ENCODE data around the gene ALDH4A1. TPM values are rescaled to one million over a fixed set of nuclear protein-coding genes. Genes with fewer than 3 reads are reported as not detected.

ALDH4A1 gene
- total RNA-seq, 1 experiment from 2014 or later = 18.1 TPM

DNA sequence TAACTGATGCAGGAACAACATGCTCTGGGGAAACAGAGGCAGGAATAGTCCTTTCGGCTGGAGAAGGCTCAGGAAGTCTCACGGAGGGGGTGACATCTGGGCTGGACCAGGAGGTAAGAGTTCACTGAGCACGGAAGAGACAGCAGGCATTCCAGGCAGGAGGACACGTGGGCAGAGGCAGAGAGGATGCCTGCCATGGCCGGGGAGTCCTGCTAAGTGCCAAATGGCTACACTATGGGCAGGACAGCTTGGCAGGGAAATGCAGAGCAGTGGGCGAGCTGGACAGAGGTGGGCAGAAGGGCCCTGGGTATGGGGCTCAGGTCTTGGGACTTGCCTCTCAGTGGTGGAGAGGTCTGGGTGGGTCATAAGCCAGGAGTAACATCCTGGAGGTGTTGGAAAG is 17.6 kb downstream of the ALDH4A1 start:
- TF ChIP-seq, protein P1, sequence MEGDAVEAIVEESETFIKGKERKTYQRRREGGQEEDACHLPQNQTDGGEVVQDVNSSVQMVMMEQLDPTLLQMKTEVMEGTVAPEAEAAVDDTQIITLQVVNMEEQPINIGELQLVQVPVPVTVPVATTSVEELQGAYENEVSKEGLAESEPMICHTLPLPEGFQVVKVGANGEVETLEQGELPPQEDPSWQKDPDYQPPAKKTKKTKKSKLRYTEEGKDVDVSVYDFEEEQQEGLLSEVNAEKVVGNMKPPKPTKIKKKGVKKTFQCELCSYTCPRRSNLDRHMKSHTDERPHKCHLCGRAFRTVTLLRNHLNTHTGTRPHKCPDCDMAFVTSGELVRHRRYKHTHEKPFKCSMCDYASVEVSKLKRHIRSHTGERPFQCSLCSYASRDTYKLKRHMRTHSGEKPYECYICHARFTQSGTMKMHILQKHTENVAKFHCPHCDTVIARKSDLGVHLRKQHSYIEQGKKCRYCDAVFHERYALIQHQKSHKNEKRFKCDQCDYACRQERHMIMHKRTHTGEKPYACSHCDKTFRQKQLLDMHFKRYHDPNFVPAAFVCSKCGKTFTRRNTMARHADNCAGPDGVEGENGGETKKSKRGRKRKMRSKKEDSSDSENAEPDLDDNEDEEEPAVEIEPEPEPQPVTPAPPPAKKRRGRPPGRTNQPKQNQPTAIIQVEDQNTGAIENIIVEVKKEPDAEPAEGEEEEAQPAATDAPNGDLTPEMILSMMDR (conservative IDR thresholded peaks at IDR 0.05; ENCODE audit: low read depth, low read length) = no peak
- TF ChIP-seq EZH2 (IDR thresholded peaks at IDR 0.05; ENCODE audit: low read length, unreplicated experiment) (no peak), EZH2phosphoT487 (IDR thresholded peaks at IDR 0.05; ENCODE audit: borderline replicate concordance, low read length) (no peak)
- Histone ChIP-seq H3F3A (ENCODE audit: low read length, unreplicated experiment) (no peaks in the 10 kb centered on the region), H2AFZ (ENCODE audit: low read length) (no peak overlapping the region), H3K27ac (ENCODE audit: low read length) (no peak overlapping the region), H3K79me2 (ENCODE audit: low read length) (no peaks in the 10 kb centered on the region), H3K9me3 (ENCODE audit: low read length) (no peaks in the 10 kb centered on the region), H3K4me3 (ENCODE audit: low read length) (no peak overlapping the region), H3K27me3 (ENCODE audit: low read length) (no peaks in the 10 kb centered on the region), H3K9me2 (replicated peaks; ENCODE audit: low read length) (no peaks in the 10 kb centered on the region), H3K4me2 (ENCODE audit: low read length) (no peak overlapping the region), H3K36me3 (ENCODE audit: low read depth, low read length) (no peaks in the 10 kb centered on the region), H3K4me1 (ENCODE audit: insufficient read depth, low read length) (no peaks in the 10 kb centered on the region), H3K9ac (ENCODE audit: low read length) (no peak overlapping the region), H4K20me1 (ENCODE audit: low read length) (no peaks in the 10 kb centered on the region)
- POLR2A ChIA-PET (ENCODE audit: unreplicated experiment) = no interaction called here
- no TSS peak for BruUV-seq (replicated peaks)
- no peak for DNase-seq
- ATAC-seq = peak; percentile 16; the same call in 1 of the 2 replicates
- intact Hi-C loops (cut with micrococcal nuclease) = loop anchor here (1.0 kb wide), 1 partner anchor 212 kb away; no protein-coding TSS in a partner anchor
- CTCF ChIA-PET = interaction anchor here (0.6 kb wide), 1 partner anchor 10 kb away, joined by 4 read pairs; no protein-coding TSS in a partner anchor

DNA sequence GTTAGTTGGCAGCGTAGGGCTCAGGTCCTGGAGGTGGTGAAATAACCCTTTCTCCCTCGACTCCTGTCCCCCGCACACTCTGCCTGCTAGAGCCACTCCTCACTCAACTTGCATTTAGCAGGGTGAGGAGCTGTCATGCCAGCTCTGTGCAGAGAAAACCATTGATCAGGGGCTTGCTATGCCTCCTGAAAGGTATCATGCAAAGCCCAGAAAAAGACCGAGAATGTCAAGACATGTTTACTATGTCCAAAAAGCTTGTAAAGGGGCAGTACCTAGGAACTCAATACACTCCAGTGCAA is 18.0 kb downstream of the ALDH4A1 start:
- DNase-seq (no peak), ATAC-seq (no peak)
- CTCF ChIA-PET = interaction anchor here (0.6 to 0.9 kb wide), 3 partner anchors 10 to 88 kb away, joined by 3 to 4 read pairs (median 3); no protein-coding TSS in a partner anchor
- Histone ChIP-seq H3K4me2 (ENCODE audit: low read length) (no peak overlapping the region), H3K9ac (ENCODE audit: low read length) (no peak overlapping the region), H3K79me2 (ENCODE audit: low read length) (no peaks in the 10 kb centered on the region), H3K9me2 (replicated peaks; ENCODE audit: low read length) (no peaks in the 10 kb centered on the region), H3K4me3 (ENCODE audit: low read length) (no peak overlapping the region), H3F3A (ENCODE audit: low read length, unreplicated experiment) (no peaks in the 10 kb centered on the region), H4K20me1 (ENCODE audit: low read length) (no peaks in the 10 kb centered on the region), H3K27me3 (ENCODE audit: low read length) (no peaks in the 10 kb centered on the region), H2AFZ (ENCODE audit: low read length) (no peak overlapping the region), H3K27ac (ENCODE audit: low read length) (no peak overlapping the region), H3K9me3 (ENCODE audit: low read length) (no peaks in the 10 kb centered on the region), H3K4me1 (ENCODE audit: insufficient read depth, low read length) (no peaks in the 10 kb centered on the region), H3K36me3 (ENCODE audit: low read depth, low read length) (no peaks in the 10 kb centered on the region)
- TF ChIP-seq EZH2phosphoT487 (IDR thresholded peaks at IDR 0.05; ENCODE audit: borderline replicate concordance, low read length) = no peak
- TF ChIP-seq, protein P1 (conservative IDR thresholded peaks at IDR 0.05; ENCODE audit: low read depth, low read length) = peak; percentile 5; the same call in 1 of the 2 replicates
- no TSS peak for BruUV-seq (replicated peaks)
- POLR2A ChIA-PET (ENCODE audit: unreplicated experiment) = no interaction called here
- intact Hi-C loops (cut with micrococcal nuclease) = loop anchor here (1.0 kb wide), 1 partner anchor 212 kb away; no protein-coding TSS in a partner anchor

DNA sequence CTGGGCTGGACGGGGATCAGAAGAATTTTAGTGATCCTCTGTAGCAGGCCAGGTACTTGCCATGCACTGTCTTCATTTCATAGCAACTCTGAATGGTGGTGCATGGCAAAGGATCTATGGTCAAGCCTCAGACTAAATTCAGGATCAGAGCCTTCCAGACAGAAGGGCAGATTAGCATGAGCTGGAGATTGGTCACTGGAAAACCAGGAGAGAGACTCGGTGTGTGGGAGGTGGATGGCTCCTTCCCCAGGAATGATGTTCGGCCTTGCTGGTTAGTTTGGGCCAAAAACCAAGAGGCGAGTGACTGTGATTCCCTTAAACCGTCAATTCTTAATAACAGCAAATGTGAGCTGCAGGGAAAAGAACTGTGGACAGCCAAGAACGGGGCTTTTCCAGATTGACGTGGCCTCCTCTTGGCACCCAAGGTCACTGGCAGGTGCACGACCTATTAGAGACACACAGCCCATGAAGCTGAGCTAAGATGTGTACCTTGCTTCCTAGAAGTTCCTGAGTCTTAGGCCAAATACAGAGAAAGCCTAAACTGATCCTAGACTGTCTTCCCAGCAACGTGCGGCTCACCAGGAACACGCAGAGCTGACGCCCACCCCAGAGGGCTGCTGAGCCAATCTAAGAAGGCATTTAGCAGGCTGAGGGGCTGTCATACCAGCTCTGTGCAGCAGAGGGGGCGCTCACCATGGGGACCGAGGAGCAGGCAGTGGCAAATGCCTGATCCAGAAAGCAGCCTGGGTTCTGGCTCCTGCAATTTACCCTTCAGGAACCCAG is 18.5 kb downstream of the ALDH4A1 start:
- no peaks in the 10 kb centered on the region for H3K4me1 ChIP-seq (ENCODE audit: insufficient read depth, low read length)
- H3K9ac ChIP-seq (ENCODE audit: low read length) = no peak overlapping the region
- TF ChIP-seq, protein P1 (conservative IDR thresholded peaks at IDR 0.05; ENCODE audit: low read depth, low read length) = peak; percentile 91
- no peak for TF ChIP-seq EZH2 (IDR thresholded peaks at IDR 0.05; ENCODE audit: low read length, unreplicated experiment)
- TF ChIP-seq EZH2phosphoT487 (IDR thresholded peaks at IDR 0.05; ENCODE audit: borderline replicate concordance, low read length) = no peak
- BruUV-seq (replicated peaks) = no TSS peak
- H4K20me1 ChIP-seq (ENCODE audit: low read length) = no peaks in the 10 kb centered on the region
- no peak overlapping the region for H3K27ac ChIP-seq (ENCODE audit: low read length)
- ChIA-PET POLR2A (ENCODE audit: unreplicated experiment) (interaction anchor here (0.5 kb wide), 1 partner anchor 368 kb away, joined by 3 read pairs; the partner anchor contains the start of genes EMC1 and MRTO4), CTCF (interaction anchor here (0.5 to 0.9 kb wide), 6 partner anchors 11 to 497 kb away, joined by 3 to 5 read pairs (median 3); no protein-coding TSS in a partner anchor)
- H3K36me3 ChIP-seq (ENCODE audit: low read depth, low read length) = no peaks in the 10 kb centered on the region
- no peaks in the 10 kb centered on the region for H3F3A ChIP-seq (ENCODE audit: low read length, unreplicated experiment)
- ATAC-seq (peak; percentile 92), DNase-seq (peak; percentile 81)
- no peaks in the 10 kb centered on the region for H3K9me3 ChIP-seq (ENCODE audit: low read length)
- H3K9me2 ChIP-seq (replicated peaks; ENCODE audit: low read length) = no peaks in the 10 kb centered on the region
- H2AFZ ChIP-seq (ENCODE audit: low read length) = no peak overlapping the region
- H3K4me2 ChIP-seq (ENCODE audit: low read length) = no peak overlapping the region
- no peak overlapping the region for H3K4me3 ChIP-seq (ENCODE audit: low read length)
- intact Hi-C loops (cut with micrococcal nuclease) = loop anchor here (1.0 kb wide), 1 partner anchor 212 kb away; no protein-coding TSS in a partner anchor
- no peaks in the 10 kb centered on the region for H3K79me2 ChIP-seq (ENCODE audit: low read length)
- no peaks in the 10 kb centered on the region for H3K27me3 ChIP-seq (ENCODE audit: low read length)
